ENCODE results near the gene TOM1L2.

The TOM1L2 gene

DNA sequence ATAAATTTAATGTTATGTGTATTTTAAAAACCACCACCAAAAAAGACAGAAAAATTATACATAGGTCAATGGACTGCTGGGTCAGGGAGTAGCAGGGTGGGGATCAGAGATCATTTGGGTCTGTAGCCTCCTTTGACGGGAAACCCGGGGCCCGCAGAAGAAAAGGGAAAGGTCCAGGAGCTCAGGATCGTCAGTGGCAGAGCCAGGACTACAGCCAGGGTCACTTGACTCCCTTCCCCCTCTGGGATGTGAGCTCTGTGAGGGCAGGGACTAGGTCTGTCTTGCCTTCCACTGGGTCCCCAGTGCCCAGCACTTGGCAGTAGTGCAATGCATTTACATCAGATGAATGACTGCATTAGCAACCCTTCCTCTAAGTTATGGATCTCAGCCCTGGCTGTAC lies 62.1 kb downstream of the TOM1L2 start:
- DNase-seq (ENCODE audit: extremely low read depth, low read depth) = no peak
- TF ChIP-seq, protein P1, sequence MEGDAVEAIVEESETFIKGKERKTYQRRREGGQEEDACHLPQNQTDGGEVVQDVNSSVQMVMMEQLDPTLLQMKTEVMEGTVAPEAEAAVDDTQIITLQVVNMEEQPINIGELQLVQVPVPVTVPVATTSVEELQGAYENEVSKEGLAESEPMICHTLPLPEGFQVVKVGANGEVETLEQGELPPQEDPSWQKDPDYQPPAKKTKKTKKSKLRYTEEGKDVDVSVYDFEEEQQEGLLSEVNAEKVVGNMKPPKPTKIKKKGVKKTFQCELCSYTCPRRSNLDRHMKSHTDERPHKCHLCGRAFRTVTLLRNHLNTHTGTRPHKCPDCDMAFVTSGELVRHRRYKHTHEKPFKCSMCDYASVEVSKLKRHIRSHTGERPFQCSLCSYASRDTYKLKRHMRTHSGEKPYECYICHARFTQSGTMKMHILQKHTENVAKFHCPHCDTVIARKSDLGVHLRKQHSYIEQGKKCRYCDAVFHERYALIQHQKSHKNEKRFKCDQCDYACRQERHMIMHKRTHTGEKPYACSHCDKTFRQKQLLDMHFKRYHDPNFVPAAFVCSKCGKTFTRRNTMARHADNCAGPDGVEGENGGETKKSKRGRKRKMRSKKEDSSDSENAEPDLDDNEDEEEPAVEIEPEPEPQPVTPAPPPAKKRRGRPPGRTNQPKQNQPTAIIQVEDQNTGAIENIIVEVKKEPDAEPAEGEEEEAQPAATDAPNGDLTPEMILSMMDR (IDR thresholded peaks at IDR 0.05; ENCODE audit: low read depth, low read length) = no peak

DNA sequence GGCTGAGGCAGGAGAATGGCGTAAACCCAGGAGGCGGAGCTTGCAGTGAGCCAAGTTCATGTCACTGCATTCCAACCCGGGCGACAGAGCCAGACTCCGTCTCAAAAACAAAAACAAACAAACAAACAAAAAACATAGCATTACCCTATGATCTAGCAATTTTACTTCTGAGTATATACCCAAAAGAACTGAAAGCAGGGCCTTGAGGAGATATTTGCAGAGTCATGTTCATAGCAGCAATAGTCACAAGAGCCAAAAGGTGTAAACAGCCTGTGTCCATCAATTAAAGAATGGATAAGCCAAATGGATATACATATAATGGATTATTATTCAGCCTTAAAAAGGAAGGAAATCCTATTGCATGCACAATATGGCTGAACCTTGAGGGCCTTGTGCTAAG lies 63.1 kb downstream of the TOM1L2 start:
- no peak for DNase-seq (ENCODE audit: extremely low read depth, low read depth)
- TF ChIP-seq, protein P1 (IDR thresholded peaks at IDR 0.05; ENCODE audit: low read depth, low read length) = no peak

DNA sequence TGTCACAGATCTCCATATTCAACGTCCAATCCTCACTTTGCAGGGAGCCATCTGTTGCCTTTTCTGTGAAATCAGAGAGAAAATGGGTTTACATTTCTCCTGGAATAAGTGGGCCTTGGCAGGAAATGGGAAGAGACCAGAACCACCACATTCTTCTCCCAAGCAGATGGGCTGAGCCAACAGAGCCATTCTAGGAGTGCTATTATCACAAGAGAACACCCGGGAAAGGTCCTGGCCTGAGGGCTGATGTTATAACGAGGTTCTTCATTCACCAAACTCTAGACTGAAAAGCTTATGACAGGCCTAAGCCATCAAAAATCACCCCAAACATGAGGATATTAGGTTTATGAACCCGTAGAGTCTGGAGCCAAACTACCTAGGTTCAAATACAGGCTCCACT lies 64.7 kb downstream of the TOM1L2 start:
- DNase-seq (ENCODE audit: extremely low read depth, low read depth) = no peak
- TF ChIP-seq, protein P1 (IDR thresholded peaks at IDR 0.05; ENCODE audit: low read depth, low read length) = no peak

DNA sequence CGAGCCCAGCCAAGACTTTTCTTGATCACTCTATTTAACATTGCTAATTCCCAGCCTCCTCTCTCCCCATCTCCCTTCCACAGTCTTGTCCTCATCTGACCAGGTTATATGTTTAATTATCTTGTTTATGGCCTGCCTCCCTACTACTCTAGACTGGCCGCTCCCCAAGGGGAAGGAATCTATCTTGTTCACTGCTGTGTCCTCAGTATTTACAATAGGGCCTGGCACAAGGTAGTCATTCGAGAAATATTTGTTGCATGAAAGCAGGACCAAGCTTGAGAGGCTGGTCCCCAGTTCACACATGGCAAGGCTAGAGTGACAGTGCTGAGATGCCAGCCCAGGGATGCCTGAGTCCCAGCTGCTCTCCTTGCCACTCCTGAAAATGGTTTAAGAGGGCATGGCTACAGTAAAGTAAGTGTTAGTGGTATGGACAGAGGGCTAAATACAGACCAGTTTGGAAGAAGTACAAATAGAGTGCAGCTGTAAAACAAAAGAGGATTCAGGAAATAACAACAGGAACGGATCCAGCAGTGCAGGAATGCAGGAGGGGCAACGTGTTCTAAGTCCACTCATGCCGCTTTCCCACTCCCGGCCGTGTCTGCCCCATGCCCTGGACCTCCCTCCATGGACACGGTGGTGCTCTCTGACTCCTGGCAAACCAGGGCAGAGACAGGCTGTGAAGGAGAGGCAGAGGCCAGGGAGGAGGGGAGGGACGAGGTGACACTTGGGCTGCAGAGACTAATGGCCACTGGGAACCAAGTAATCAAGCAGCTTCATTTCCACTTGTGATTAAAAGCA lies 65.6 kb downstream of the TOM1L2 start:
- no peak for DNase-seq (ENCODE audit: extremely low read depth, low read depth)
- TF ChIP-seq, protein P1 (IDR thresholded peaks at IDR 0.05; ENCODE audit: low read depth, low read length) = no peak

DNA sequence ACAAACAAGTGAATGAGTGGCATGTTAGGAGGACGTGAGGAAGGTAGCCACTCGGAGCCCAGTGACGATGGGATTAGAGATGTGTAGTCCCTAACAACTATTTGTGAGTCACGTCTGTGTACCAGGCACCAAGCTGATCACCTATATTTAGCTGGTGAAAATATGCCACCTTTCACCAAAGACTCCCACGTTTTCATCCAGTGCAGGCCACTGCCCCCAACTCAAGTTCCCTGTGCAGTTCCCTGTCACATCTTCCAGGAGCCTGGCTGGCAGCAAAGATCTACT lies 67.2 kb downstream of the TOM1L2 start:
- TF ChIP-seq, protein P1 (IDR thresholded peaks at IDR 0.05; ENCODE audit: low read depth, low read length) = no peak
- no peak for DNase-seq (ENCODE audit: extremely low read depth, low read depth)

DNA sequence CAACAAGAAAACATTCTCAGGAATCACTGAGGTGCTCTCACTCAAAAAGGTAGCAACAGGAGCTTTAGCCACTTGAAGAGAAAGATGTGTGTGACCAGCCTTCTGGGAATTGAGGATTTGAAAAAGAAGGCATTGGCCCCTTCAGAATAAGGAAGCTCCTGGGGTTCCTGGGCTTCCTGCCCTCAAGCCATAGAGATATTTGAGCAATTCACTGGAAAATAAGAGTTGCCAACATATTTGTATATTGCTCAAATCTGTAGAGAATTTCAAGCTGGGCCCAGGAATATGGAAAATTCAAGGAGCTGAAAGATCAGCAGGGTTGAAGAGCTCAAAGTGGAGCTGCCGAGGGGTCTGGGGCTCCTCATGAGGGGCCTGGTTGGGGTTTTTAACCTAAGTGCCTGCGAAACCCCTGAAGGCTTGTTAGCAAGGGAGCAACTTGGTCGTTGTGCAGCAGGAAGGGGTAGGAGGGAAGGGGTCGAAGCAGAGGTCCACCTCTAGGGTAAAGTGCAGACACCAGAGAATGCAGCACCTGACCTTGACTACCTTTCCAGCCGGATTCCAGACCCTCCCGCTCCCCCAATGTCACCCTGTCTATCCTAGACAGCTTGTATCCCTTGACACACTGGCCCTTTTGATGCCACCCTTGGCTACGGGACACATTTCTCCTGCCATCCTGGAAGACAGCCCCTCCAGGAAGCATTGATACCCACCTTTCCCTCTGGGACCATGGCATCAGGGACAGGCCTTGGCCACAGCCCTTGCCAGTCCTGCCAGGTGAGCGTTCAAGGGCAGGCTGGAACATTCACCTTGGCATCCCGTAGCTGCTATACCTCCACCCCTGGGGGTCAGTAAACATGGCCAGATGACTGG lies 67.8 kb downstream of the TOM1L2 start:
- peak; percentile 22 for DNase-seq (ENCODE audit: extremely low read depth, low read depth)
- TF ChIP-seq, protein P1 (IDR thresholded peaks at IDR 0.05; ENCODE audit: low read depth, low read length) = no peak

DNA sequence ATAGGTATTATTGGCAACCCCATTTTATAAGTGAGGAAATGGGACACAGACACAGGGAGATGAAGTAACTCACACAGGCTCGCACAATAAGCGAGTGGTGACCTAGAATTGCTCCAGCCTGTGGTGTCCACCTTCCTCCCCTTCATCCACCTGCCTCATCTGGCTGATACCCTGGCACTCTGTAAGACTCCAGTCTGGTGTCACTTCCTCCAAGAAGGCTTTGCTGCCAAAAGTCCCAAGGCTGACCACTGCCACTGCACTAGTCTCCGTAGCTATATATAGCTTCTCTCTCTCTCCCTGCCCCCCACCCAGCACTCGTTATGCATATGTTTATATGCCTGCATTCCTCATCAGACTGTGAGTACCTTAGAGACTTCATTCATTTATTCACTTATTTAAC lies 69.3 kb downstream of the TOM1L2 start:
- DNase-seq (ENCODE audit: extremely low read depth, low read depth) = no peak
- TF ChIP-seq, protein P1 (IDR thresholded peaks at IDR 0.05; ENCODE audit: low read depth, low read length) = no peak
